HepG2 (cell line): ENCODE data around the gene TMEM33. TPM values are rescaled to one million over a fixed set of nuclear protein-coding genes. Genes with fewer than 3 reads are reported as not detected.
A peak's percentile ranks its signal among the peaks of the same experiment; 100 is the strongest.

Experiments
- BCL3 ChIP-seq: sonication (generic); formaldehyde crosslinking; IDR thresholded peaks from 2 replicates; pipeline ENCODE4 v1.5.1; 2020; ENCODE audit warnings: mild to moderate bottlenecking, missing genetic modification reagents, moderate library complexity
- CEBPB ChIP-seq: IDR thresholded peaks from 2 replicates; pipeline ENCODE4 v1.6.1; 2011; ENCODE audit warnings: low read depth, low read length, improper control_type of control experiment, borderline replicate concordance
- EHMT2 ChIP-seq: fragments of 200-600 bp; sonication (generic); IDR thresholded peaks from 2 replicates; pipeline ENCODE4 v1.7.0; 2017; ENCODE audit warnings: antibody characterized with exemption, low read depth, low read length, borderline replicate concordance
- ESRRA ChIP-seq: sonication (generic); formaldehyde crosslinking; IDR thresholded peaks from 2 replicates; pipeline ENCODE4 v1.5.1; 2020; ENCODE audit warnings: mild to moderate bottlenecking, low read depth, missing genetic modification reagents
- FOXK2 ChIP-seq: fragments of 450-650 bp; IDR thresholded peaks from 2 replicates; pipeline ENCODE4 v1.6.1; 2016
- GZF1 ChIP-seq: sonication (generic); formaldehyde crosslinking; IDR thresholded peaks from 2 replicates; pipeline ENCODE4 v1.5.1; 2020; ENCODE audit warnings: mild to moderate bottlenecking, missing genetic modification reagents
- HMGA1 ChIP-seq: sonication (generic); formaldehyde crosslinking; conservative IDR thresholded peaks from 2 replicates; pipeline ENCODE4 v1.4.0; 2020; ENCODE audit warnings: missing genetic modification reagents
- HNRNPK ChIP-seq: fragments of 200-400 bp; formaldehyde crosslinking; IDR thresholded peaks from 2 replicates; pipeline ENCODE4 v1.6.1; 2018; ENCODE audit warnings: low read length, low read depth, moderate library complexity, mild to moderate bottlenecking; ENCODE audit not compliant: poor library complexity, severe bottlenecking
- HOXA3 ChIP-seq: sonication (generic); formaldehyde crosslinking; IDR thresholded peaks from 2 replicates; pipeline ENCODE4 v1.5.0; 2020; ENCODE audit warnings: missing genetic modification reagents
- MEF2D ChIP-seq: sonication (generic); formaldehyde crosslinking; IDR thresholded peaks from 2 replicates; pipeline ENCODE4 v1.5.1; 2020; ENCODE audit warnings: mild to moderate bottlenecking, missing genetic modification reagents
- NCOR1 ChIP-seq: fragments of 200-600 bp; sonication (generic); IDR thresholded peaks from 2 replicates; pipeline ENCODE4 v1.7.0; 2017; ENCODE audit warnings: antibody characterized with exemption, low read length, borderline replicate concordance
- NFE2 ChIP-seq: sonication (generic); formaldehyde crosslinking; IDR thresholded peaks from 2 replicates; pipeline ENCODE4 v1.4.0; 2020; ENCODE audit warnings: missing genetic modification reagents
- NFYC ChIP-seq: IDR thresholded peaks from 2 replicates; pipeline ENCODE4 v1.6.1; 2016; ENCODE audit warnings: missing genetic modification reagents, missing compliant biosample characterization
- PITX1 ChIP-seq: sonication (generic); formaldehyde crosslinking; IDR thresholded peaks from 2 replicates; pipeline ENCODE4 v1.5.1; 2020; ENCODE audit warnings: mild to moderate bottlenecking, missing genetic modification reagents
- RXRB ChIP-seq: IDR thresholded peaks from 2 replicates; pipeline ENCODE4 v1.6.1; 2016; ENCODE audit warnings: borderline replicate concordance, missing genetic modification reagents, missing compliant biosample characterization
- SALL2 ChIP-seq: sonication (generic); formaldehyde crosslinking; IDR thresholded peaks from 2 replicates; pipeline ENCODE4 v1.8.1; 2023; ENCODE audit warnings: mild to moderate bottlenecking, missing genetic modification reagents, inconsistent platforms
- TAF1 ChIP-seq: sonication (generic); formaldehyde crosslinking; IDR thresholded peaks from 2 replicates; pipeline ENCODE4 v1.4.0; 2020; ENCODE audit warnings: missing genetic modification reagents
- TBL1XR1 ChIP-seq: fragments of 150-350 bp; IDR thresholded peaks from 2 replicates; pipeline ENCODE4 v1.6.1; 2014; ENCODE audit warnings: borderline replicate concordance, low read length; ENCODE audit not compliant: partially characterized antibody
- TEF ChIP-seq: sonication (generic); formaldehyde crosslinking; IDR thresholded peaks from 2 replicates; pipeline ENCODE4 v1.5.0; 2020; ENCODE audit warnings: missing genetic modification reagents
- XBP1 ChIP-seq: sonication (generic); formaldehyde crosslinking; IDR thresholded peaks from 2 replicates; pipeline ENCODE4 v1.5.0; 2020; ENCODE audit warnings: missing genetic modification reagents
- ZMYM4 ChIP-seq: sonication (generic); formaldehyde crosslinking; IDR thresholded peaks from 2 replicates; pipeline ENCODE4 v1.8.1; 2023; ENCODE audit warnings: mild to moderate bottlenecking, missing genetic modification reagents
- ZNF317 ChIP-seq: sonication (generic); formaldehyde crosslinking; IDR thresholded peaks from 2 replicates; pipeline ENCODE4 v1.5.0; 2020; ENCODE audit warnings: mild to moderate bottlenecking, missing genetic modification reagents
- ZNF33B ChIP-seq: sonication (generic); formaldehyde crosslinking; IDR thresholded peaks from 2 replicates; pipeline ENCODE4 v1.5.1; 2020; ENCODE audit warnings: mild to moderate bottlenecking, missing genetic modification reagents
- ZNF34 ChIP-seq: sonication (generic); formaldehyde crosslinking; IDR thresholded peaks from 2 replicates; pipeline ENCODE4 v1.4.0; 2020; ENCODE audit warnings: mild to moderate bottlenecking, missing genetic modification reagents, borderline replicate concordance
- ZNF788 ChIP-seq: sonication (generic); formaldehyde crosslinking; IDR thresholded peaks from 2 replicates; pipeline ENCODE4 v1.5.0; 2020; ENCODE audit warnings: mild to moderate bottlenecking, missing genetic modification reagents, borderline replicate concordance
- polyA plus RNA-seq, 8 experiments: library from polyadenylated mRNA; depleted of rRNA in 3 of 8; stranded (reverse) in 7 of 8; unstranded in 1 of 8; fragments of >200 nt; fragmentation: Illumina TruSeq in 4 of 8; extraction: Trizol in 4 of 8; gene quantifications; 2 replicates each; pipeline versions ENCODE4 v1.2.1 to v1.2.3, GENCODE V29; 2011 to 2016; ENCODE audit warnings: low read depth in 4 of 8, missing spikeins in 1 of 8, mixed read lengths in 1 of 8; ENCODE audit not compliant: insufficient read depth in 1 of 8
- total RNA-seq, 5 experiments: library from RNA; depleted of rRNA; stranded (reverse); fragments of >200 nt; fragmentation: Illumina TruSeq; extraction: Trizol; gene quantifications; 2 replicates each; pipeline ENCODE4 v1.2.3, GENCODE V29; 2016; ENCODE audit warnings: low read depth in 1 of 5

Gene TMEM33
- total and polyA plus RNA-seq, 2 of the 13 experiments (the other 11 are each of a cell fraction or from before 2014, with no cell fraction given) = 36.1 to 66.6 TPM

DNA sequence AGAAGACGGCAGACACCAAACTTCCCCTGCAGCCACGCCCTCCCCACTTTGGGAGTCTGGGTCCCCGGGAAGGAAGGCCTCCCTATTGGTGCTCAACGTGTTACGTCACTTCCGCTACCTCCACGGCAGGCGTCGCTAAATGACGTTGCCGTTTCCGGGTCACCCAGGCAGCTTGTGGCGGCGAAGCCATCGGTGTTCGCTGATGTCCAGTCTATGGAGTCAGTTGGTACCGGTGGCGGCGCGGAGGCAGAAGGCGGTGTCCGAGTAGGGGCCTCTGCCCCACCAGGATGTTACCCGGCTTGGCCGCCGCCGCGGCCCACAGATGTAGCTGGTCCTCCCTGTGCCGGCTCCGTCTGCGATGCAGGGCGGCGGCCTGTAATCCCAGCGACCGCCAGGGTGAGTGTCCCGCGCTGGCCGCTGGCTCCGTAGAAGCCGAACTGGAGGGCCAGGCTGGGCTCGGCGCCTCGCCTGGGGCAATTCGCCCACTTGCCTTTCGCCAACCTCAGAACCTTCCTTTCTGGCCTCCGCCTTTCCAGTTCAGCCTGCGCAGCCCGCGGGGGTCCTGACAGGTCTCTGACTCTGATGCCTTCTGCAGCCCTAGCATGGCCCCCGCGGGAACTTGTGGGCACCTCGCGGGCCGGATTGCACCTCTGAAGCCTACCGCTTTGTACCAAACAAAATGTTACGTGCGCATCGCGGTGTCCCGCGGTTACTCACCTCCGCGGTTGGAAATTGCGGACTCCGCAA lies 55.3 kb downstream of the TMEM33 start, which contains the start of gene SLC30A9 (continued):
- peak; percentile 59; the same call in 1 of the 2 replicates for TF ChIP-seq BCL3 (CRISPR knock-in tag)
- TF ChIP-seq MEF2D = 0 out of 2 replicates have a peak, but pooled peaks have one; percentile 36
- no peak for TF ChIP-seq NCOR1
- peak; percentile 72 for TF ChIP-seq ZNF33B
- TF ChIP-seq HMGA1 (CRISPR knock-in tag) = no peak
- no peak for TF ChIP-seq EHMT2
- TF ChIP-seq NFYC (CRISPR knock-in tag) = peak; percentile 79
- no peak for TF ChIP-seq HNRNPK
- no peak for TF ChIP-seq XBP1 (CRISPR knock-in tag)
- TF ChIP-seq ZNF317 = no peak
- TF ChIP-seq CEBPB = peak; percentile 68
- TF ChIP-seq ZMYM4 = peak; percentile 95
- no peak for TF ChIP-seq ZNF34 (CRISPR knock-in tag)
- TF ChIP-seq GZF1 (CRISPR knock-in tag) = peak; percentile 80; the same call in 1 of the 2 replicates
- no peak for TF ChIP-seq TBL1XR1
- TF ChIP-seq NFE2 (CRISPR knock-in tag) = no peak
- TF ChIP-seq HOXA3 = peak; percentile 99
- peak; percentile 95 for TF ChIP-seq TAF1 (CRISPR knock-in tag)
- peak; percentile 44; the same call in 1 of the 2 replicates for TF ChIP-seq RXRB (CRISPR knock-in tag)
- peak; percentile 38; the same call in 1 of the 2 replicates for TF ChIP-seq SALL2 (CRISPR knock-in tag)
- TF ChIP-seq ZNF788 = peak; percentile 39; the same call in 1 of the 2 replicates
- peak; percentile 80 for TF ChIP-seq PITX1 (CRISPR knock-in tag)
- TF ChIP-seq ESRRA (CRISPR knock-in tag) = no peak
- TF ChIP-seq TEF (CRISPR knock-in tag) = no peak
- no peak for TF ChIP-seq FOXK2
